Omental fat pad (tissue), 4 donors: ENCODE results near the gene CFAP54. TPM values are rescaled to one million over a fixed set of nuclear protein-coding genes. Genes with fewer than 3 reads are reported as not detected.

ENCODE experiments used
- ATAC-seq: fragments of 150-250 bp; one replicate; pipeline ENCODE4 v1.9.1; 2016; ENCODE audit warnings: mild to moderate bottlenecking, moderate library complexity; ENCODE audit not compliant: low FRiP score
- DNase-seq: peaks from one replicate; pipeline ENCODE4 v3.0.0-alpha.2; 2019; ENCODE audit warnings: low spot score
- total RNA-seq, 4 donors: library from RNA; depleted of rRNA; stranded (reverse); fragments of >200 nt; gene quantifications; one replicate each; pipeline ENCODE4 v1.1.0, GENCODE V29; 2016
- TF ChIP-seq, protein P1 (sequence below), 3 donors: fragments of 450-650 bp; IDR thresholded peaks; one replicate each; pipeline ENCODE4 v1.5.1; 2016 to 2017; ENCODE audit warnings: antibody characterized with exemption in 3 of 3, mild to moderate bottlenecking in 3 of 3, moderate library complexity in 2 of 3

CFAP54 gene
- total RNA-seq, 4 donors from 2014 or later: 0.60 to 2.2 (median 1.0) TPM

DNA sequence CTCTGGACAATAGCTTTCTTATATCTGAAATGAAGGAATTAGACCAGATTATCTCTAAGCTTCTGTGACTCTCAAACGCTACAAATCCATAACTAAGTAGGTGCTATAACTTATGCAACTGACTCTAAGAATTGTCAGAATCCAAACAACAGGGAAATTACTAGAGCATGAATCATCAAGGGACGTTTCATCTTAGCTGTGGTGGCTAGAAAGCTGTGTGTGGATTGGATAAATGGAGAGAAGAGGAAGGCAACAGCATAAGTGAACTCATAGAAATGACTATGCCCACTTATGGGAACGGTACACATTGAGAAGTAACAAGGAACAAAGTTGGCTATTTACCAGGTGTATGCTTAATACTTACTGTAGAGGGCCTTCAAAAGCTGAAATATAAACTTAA is 321.7 kb downstream of the CFAP54 start:
- TF ChIP-seq, protein P1, sequence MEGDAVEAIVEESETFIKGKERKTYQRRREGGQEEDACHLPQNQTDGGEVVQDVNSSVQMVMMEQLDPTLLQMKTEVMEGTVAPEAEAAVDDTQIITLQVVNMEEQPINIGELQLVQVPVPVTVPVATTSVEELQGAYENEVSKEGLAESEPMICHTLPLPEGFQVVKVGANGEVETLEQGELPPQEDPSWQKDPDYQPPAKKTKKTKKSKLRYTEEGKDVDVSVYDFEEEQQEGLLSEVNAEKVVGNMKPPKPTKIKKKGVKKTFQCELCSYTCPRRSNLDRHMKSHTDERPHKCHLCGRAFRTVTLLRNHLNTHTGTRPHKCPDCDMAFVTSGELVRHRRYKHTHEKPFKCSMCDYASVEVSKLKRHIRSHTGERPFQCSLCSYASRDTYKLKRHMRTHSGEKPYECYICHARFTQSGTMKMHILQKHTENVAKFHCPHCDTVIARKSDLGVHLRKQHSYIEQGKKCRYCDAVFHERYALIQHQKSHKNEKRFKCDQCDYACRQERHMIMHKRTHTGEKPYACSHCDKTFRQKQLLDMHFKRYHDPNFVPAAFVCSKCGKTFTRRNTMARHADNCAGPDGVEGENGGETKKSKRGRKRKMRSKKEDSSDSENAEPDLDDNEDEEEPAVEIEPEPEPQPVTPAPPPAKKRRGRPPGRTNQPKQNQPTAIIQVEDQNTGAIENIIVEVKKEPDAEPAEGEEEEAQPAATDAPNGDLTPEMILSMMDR (IDR thresholded peaks at IDR 0.05): no peak
- no peak for DNase-seq
- no peak for ATAC-seq

DNA sequence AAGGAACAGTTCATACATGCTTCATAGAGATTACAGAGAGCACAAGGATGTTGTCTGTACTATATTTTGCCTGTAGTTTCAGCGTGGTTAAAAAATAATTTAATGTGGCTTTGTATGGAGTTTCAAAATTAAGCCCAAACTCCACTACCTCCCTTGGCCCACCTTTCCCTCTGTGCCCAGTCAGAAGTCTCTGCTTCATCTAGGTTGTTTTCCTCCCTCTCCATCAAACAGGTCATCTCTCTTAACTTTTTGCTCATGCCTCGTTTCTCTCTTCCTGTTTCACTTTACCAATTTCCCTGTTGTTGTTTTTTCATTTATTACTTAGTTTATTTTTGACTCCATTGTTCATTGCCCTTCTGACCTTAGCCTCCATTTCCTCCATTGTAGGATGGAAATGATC is 322.8 kb downstream of the CFAP54 start:
- ATAC-seq (no peak), DNase-seq (no peak)
- TF ChIP-seq, protein P1 (IDR thresholded peaks at IDR 0.05): no peak

DNA sequence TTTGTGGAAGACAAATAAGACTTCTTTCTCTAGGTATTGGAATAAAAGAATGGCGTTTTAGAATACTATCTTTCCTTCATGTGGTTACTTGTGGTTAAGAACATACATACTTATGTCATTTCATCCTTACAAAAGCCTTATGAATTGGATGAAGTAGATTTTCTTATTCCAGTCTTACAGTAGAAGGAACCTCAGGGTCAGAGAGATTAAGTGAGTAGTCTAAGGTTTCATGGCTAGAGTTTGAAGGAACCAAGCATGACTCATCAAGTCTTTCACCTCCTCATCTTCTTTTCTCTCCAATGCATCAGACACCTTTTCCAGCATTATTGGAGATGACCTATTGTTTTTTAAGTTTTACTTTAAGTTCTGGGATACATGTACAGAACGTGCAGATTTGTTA is 324.8 kb downstream of the CFAP54 start:
- ATAC-seq (no peak), DNase-seq (no peak)
- TF ChIP-seq, protein P1 (IDR thresholded peaks at IDR 0.05): no peak

- no peak for ATAC-seq
- TF ChIP-seq, protein P1 (IDR thresholded peaks at IDR 0.05): no peak
These were observed 332.2 kb downstream of the CFAP54 start for GRCh38 chr12:96821592-96821991.

DNA sequence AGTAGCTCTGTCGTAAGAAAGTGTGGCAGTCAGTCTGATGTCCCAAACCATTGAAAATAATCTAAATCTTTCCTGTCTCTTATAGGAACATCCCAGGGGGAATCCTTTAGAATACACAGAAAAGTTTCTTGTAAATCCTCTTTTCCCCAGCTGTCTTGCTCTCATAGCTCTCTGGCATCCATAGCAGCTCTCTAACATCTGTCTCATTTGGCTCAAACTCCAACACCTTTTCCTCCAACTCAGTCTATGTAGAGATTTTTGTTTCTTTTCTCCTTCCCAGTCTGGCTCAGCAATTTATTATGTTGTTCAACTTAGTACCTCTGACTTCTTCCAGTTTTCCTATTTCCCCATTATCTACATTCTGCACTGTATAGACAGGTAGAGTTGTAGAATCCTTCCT is 333.3 kb downstream of the CFAP54 start:
- no peak for ATAC-seq
- TF ChIP-seq, protein P1 (IDR thresholded peaks at IDR 0.05): no peak
- DNase-seq: no peak

More at GRCh38 chr12:96821592-96821991, 332.2 kb downstream of the CFAP54 start:
- no peak for DNase-seq

DNA sequence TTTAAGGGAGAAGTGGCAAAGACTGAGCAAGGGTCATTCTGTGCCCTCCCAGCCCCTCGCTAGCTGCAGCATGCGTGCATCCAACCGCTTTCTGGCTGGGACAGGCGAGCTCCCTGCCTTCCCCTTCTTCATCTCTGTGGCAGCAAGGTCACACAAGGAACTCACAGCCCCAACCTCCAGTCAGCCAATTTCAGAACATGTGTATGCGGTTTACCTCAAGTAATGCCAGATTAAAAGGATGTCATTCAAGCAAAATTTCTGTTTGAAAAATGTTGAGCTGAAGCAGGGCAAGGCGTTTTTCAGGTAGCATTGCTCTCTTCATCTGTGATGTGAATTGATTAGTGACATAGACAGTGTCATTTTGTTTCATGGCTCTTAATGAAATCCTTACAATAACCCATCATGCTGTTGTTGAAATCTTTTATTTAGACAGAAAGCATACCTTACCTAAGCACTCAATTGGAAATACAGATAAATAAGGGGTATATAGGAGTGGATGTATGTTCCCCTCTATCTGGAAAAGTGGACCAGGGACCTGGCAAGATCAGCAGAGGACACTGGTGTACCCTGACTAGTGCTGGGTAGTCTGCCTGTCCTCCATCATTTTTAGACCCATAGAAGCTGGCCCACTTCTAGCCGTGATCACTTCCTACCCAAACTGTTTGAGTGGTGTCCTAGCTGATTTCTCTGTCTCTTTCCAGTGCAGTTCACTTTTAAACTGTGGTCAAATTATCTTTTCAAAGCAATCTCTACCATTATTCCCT is 334.9 kb downstream of the CFAP54 start:
- DNase-seq: no peak
- TF ChIP-seq, protein P1 (IDR thresholded peaks at IDR 0.05): no peak
- no peak for ATAC-seq

DNA sequence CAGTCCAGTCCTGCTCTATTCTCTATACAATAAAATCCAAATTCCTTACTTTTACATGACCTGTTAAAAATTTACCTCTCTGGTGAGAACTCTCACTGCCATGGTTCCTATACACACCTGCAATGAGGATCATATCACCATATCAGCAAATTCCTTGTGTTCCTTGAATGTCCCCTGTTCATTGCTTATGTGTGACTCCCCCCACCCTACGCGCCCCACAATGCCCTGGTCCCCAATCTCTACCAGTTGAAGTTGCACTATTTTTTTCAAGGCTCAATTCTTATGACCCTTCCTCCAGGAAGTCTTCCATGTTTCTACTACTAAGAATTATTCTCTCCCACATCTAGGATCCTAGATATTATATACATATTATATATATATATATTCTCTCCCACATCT is 335.5 kb downstream of the CFAP54 start:
- DNase-seq (no peak), ATAC-seq (no peak)
- TF ChIP-seq, protein P1 (IDR thresholded peaks at IDR 0.05): no peak
